ENCODE measurements around the gene ROR1. TPM values are rescaled to one million over a fixed set of nuclear protein-coding genes. Genes with fewer than 3 reads are reported as not detected.

Gene ROR1
- total and polyA plus RNA-seq, 2 of the 4 experiments (the other 2 are of a cell fraction): 4.4 to 10.0 TPM

DNA sequence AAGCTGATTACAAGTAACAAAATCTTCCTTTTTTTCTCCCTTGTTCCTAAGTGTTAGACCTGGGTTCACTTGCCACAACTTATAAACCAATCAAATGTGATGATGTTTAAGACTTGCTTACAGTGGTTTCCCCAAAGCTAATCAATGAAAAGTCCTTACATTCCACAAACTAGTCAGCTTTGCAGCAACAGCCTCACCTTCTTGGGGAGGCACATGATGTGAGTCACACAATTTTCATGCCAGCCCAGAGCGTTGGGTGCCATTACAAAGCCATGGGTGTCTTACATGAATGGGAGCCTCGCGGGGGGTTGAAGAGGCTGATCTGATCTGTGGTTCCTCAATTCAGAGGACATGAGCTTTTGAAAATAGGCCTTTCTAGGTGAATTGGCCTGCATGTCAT is 338.0 kb downstream of the ROR1 start:
- dilution Hi-C loops (cut with HindIII; ENCODE audit: low sequenced_read_pairs, unreplicated experiment): no loop called here
- Histone ChIP-seq H3K9me3 (ENCODE audit: control insufficient read depth, insufficient read depth, low read length) (no peaks in the 10 kb centered on the region), H3K4me2 (ENCODE audit: low read depth, low read length) (no peak overlapping the region), H3K18ac (ENCODE audit: low read depth, low read length) (no peak overlapping the region), H4K91ac (ENCODE audit: insufficient read depth, low read depth, low read length) (no peak overlapping the region), H2AK5ac (ENCODE audit: low read depth, low read length) (no peak overlapping the region), H3K23ac (ENCODE audit: low read depth, low read length) (no peak overlapping the region), H3K9ac (ENCODE audit: low read depth, low read length) (no peak overlapping the region), H2BK15ac (ENCODE audit: low read depth, low read length) (no peak overlapping the region), H3K4me3 (ENCODE audit: insufficient read depth, low read depth, low read length) (no peak overlapping the region), H3K4ac (ENCODE audit: low read depth, low read length) (no peak overlapping the region), H2BK120ac (ENCODE audit: low read depth, low read length) (no peak overlapping the region), H2BK5ac (ENCODE audit: low read depth, low read length, poor library complexity, severe bottlenecking) (no peak overlapping the region), H3K27me3 (ENCODE audit: control insufficient read depth, insufficient read depth, low read length) (no peaks in the 10 kb centered on the region), H3K56ac (ENCODE audit: extremely low read depth, insufficient read depth, low read length) (no peak overlapping the region), H3K14ac (replicated peaks; ENCODE audit: low read depth, low read length) (no peak overlapping the region), H4K8ac (ENCODE audit: low read depth in 2 of 2, low read length in 2 of 2) (no peak overlapping the region), H3K27ac (ENCODE audit: insufficient read depth, low read length) (no peak overlapping the region), H3K4me1 (ENCODE audit: control insufficient read depth, insufficient read depth, low read length) (peaks cover 4% of the 10 kb centered on the region; the same call in 1 of the 2 replicates), H2AK9ac (replicated peaks; ENCODE audit: low read depth, low read length, poor library complexity) (no peak overlapping the region), H3K36me3 (ENCODE audit: control insufficient read depth, insufficient read depth, low read length) (no peaks in the 10 kb centered on the region), H4K20me1 (ENCODE audit: insufficient read depth, low read length) (no peaks in the 10 kb centered on the region), H3K79me1 (ENCODE audit: low read depth in 1 of 2, low read length in 2 of 2) (no peaks in the 10 kb centered on the region), H3K9me1 (ENCODE audit: insufficient read depth, low read length) (no peaks in the 10 kb centered on the region; the same call in 1 of the 2 replicates), H2AFZ (replicated peaks; ENCODE audit: low read length, poor library complexity) (no peak overlapping the region), H4K5ac (ENCODE audit: low read depth, low read length) (no peak overlapping the region), H2BK20ac (ENCODE audit: low read depth, low read length) (no peak overlapping the region)
- BruUV-seq (replicated peaks): no TSS peak
- ATAC-seq (ENCODE audit: low read depth): peak; percentile 48
- DNase-seq: no peak
- CTCF ChIA-PET: interaction anchor here (0.5 to 1.0 kb wide), 3 partner anchors 9 to 849 kb away, joined by 4 read pairs; no protein-coding TSS in a partner anchor
- POLR2A ChIA-PET (ENCODE audit: unreplicated experiment): interaction anchor here (0.6 kb wide), 1 partner anchor 29 kb away, joined by 4 read pairs; no protein-coding TSS in a partner anchor
- in situ Hi-C loops (cut with MboI; ENCODE audit: low sequenced_read_pairs): no loop called here
- WGBS, 2 experiments (ENCODE audit: extremely low coverage in 2 of 2, insufficient read length in 1 of 2): no CpG with 5 or more reads among the region's 3 CpGs
- intact Hi-C loops (cut with micrococcal nuclease): no loop called here
- TF ChIP-seq, protein P1, sequence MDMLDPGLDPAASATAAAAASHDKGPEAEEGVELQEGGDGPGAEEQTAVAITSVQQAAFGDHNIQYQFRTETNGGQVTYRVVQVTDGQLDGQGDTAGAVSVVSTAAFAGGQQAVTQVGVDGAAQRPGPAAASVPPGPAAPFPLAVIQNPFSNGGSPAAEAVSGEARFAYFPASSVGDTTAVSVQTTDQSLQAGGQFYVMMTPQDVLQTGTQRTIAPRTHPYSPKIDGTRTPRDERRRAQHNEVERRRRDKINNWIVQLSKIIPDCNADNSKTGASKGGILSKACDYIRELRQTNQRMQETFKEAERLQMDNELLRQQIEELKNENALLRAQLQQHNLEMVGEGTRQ (IDR thresholded peaks at IDR 0.05; ENCODE audit: low read depth, low read length): no peak
- TF ChIP-seq MAFK (IDR thresholded peaks at IDR 0.05; ENCODE audit: low read depth, low read length) (no peak), POLR2A (IDR thresholded peaks at IDR 0.05; ENCODE audit: low read depth, low read length) (no peak)
- TF ChIP-seq, protein P2, sequence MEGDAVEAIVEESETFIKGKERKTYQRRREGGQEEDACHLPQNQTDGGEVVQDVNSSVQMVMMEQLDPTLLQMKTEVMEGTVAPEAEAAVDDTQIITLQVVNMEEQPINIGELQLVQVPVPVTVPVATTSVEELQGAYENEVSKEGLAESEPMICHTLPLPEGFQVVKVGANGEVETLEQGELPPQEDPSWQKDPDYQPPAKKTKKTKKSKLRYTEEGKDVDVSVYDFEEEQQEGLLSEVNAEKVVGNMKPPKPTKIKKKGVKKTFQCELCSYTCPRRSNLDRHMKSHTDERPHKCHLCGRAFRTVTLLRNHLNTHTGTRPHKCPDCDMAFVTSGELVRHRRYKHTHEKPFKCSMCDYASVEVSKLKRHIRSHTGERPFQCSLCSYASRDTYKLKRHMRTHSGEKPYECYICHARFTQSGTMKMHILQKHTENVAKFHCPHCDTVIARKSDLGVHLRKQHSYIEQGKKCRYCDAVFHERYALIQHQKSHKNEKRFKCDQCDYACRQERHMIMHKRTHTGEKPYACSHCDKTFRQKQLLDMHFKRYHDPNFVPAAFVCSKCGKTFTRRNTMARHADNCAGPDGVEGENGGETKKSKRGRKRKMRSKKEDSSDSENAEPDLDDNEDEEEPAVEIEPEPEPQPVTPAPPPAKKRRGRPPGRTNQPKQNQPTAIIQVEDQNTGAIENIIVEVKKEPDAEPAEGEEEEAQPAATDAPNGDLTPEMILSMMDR (conservative IDR thresholded peaks at IDR 0.05; ENCODE audit: low read depth, low read length): no peak
